Measurements from ENCODE around the gene CAVIN2.

CAVIN2 gene

GRCh38 chr2:191806396-191806795 is 40.5 kb downstream of the CAVIN2 start:
- TF ChIP-seq CTCF (conservative IDR thresholded peaks at IDR 0.05) = no peak
- H3K27ac ChIP-seq = no peak overlapping the region

GRCh38 chr2:191804766-191805165 is 42.1 kb downstream of the CAVIN2 start:
- H3K27ac ChIP-seq = no peak overlapping the region
- no peak for TF ChIP-seq CTCF (conservative IDR thresholded peaks at IDR 0.05)

GRCh38 chr2:191803007-191803406 is 43.9 kb downstream of the CAVIN2 start:
- no peak for TF ChIP-seq CTCF (conservative IDR thresholded peaks at IDR 0.05)
- no peak overlapping the region for H3K27ac ChIP-seq

- no peak for TF ChIP-seq CTCF (conservative IDR thresholded peaks at IDR 0.05)
- H3K27ac ChIP-seq = no peak overlapping the region
Measured at GRCh38 chr2:191802180-191802579, 44.7 kb downstream of the CAVIN2 start.

- no peak for TF ChIP-seq CTCF (conservative IDR thresholded peaks at IDR 0.05)
- H3K27ac ChIP-seq = no peak overlapping the region
Measured at GRCh38 chr2:191800874-191801273, 46.0 kb downstream of the CAVIN2 start.

- no peak for TF ChIP-seq CTCF (conservative IDR thresholded peaks at IDR 0.05)
- no peak overlapping the region for H3K27ac ChIP-seq
Measured at GRCh38 chr2:191799526-191799925, 47.4 kb downstream of the CAVIN2 start.

- TF ChIP-seq CTCF (conservative IDR thresholded peaks at IDR 0.05) = no peak
- peak overlapping the region; percentile 42 for H3K27ac ChIP-seq
Measured at GRCh38 chr2:191797942-191798876, 48.7 kb downstream of the CAVIN2 start.
